MM.1S (cell line): ENCODE data around the gene VEGFC.
A peak's percentile ranks its signal among the peaks of the same experiment; 100 is the strongest.

Source experiments
- DNase-seq: peaks from one replicate; pipeline ENCODE4 v3.0.0-alpha.2; 2015
- H2AFZ ChIP-seq: fragments of 300-600 bp; sonication (generic); 2 replicates; pipeline ENCODE4 v1.6.0; 2016; ENCODE audit warnings: antibody characterized with exemption, low read length
- H3F3A ChIP-seq: fragments of 300-600 bp; sonication (generic); 2 replicates; pipeline ENCODE4 v1.6.1; 2016; ENCODE audit warnings: mild to moderate bottlenecking, antibody characterized with exemption, low read length, moderate library complexity, mixed read lengths; ENCODE audit not compliant: insufficient read depth
- H3K27ac ChIP-seq: fragments of 300-600 bp; sonication (generic); 2 replicates; pipeline ENCODE4 v1.5.1; 2016; ENCODE audit warnings: mild to moderate bottlenecking, low read length
- H3K27me3 ChIP-seq: fragments of 300-600 bp; sonication (generic); replicated peaks from 2 replicates; pipeline ENCODE4 v1.6.0; 2016; ENCODE audit warnings: low read length; ENCODE audit not compliant: insufficient read depth
- H3K36me3 ChIP-seq: fragments of 300-600 bp; sonication (generic); replicated peaks from 2 replicates; pipeline ENCODE4 v1.6.1; 2016; ENCODE audit warnings: mild to moderate bottlenecking, low read length, mixed read lengths; ENCODE audit not compliant: insufficient read depth
- H3K4me1 ChIP-seq: fragments of 300-600 bp; sonication (generic); 2 replicates; pipeline ENCODE4 v1.6.1; 2016; ENCODE audit warnings: low read length, mixed read lengths
- H3K4me2 ChIP-seq: fragments of 300-600 bp; sonication (generic); 2 replicates; pipeline ENCODE4 v1.6.0; 2016; ENCODE audit warnings: low read depth, low read length
- H3K4me3 ChIP-seq: fragments of 300-600 bp; sonication (generic); 2 replicates; pipeline ENCODE4 v1.5.1; 2016; ENCODE audit warnings: low read length, mixed read lengths
- H3K79me2 ChIP-seq: fragments of 300-600 bp; sonication (generic); 2 replicates; pipeline ENCODE4 v1.6.1; 2016; ENCODE audit warnings: mixed run types, low read length, mixed read lengths
- H3K9ac ChIP-seq: fragments of 300-600 bp; sonication (generic); 2 replicates; pipeline ENCODE4 v1.6.1; 2016; ENCODE audit warnings: low read length, mixed read lengths
- H3K9me2 ChIP-seq: fragments of 300-600 bp; sonication (generic); replicated peaks from 2 replicates; pipeline ENCODE4 v1.6.1; 2016; ENCODE audit warnings: mild to moderate bottlenecking, low read length, mixed read lengths; ENCODE audit not compliant: insufficient read depth
- H3K9me3 ChIP-seq: fragments of 300-600 bp; sonication (generic); replicated peaks from 2 replicates; pipeline ENCODE4 v1.6.1; 2016; ENCODE audit warnings: mild to moderate bottlenecking, low read length, mixed read lengths; ENCODE audit not compliant: insufficient read depth
- H4K20me1 ChIP-seq: fragments of 300-600 bp; sonication (generic); 2 replicates; pipeline ENCODE4 v1.6.1; 2016; ENCODE audit warnings: mild to moderate bottlenecking, low read length, moderate library complexity, mixed read lengths; ENCODE audit not compliant: insufficient read depth
- CTCF ChIP-seq: fragments of 300-600 bp; sonication (generic); IDR thresholded peaks from 2 replicates; pipeline ENCODE4 v1.5.1; 2016; ENCODE audit warnings: antibody characterized with exemption, low read length, mixed read lengths
- EZH2 ChIP-seq: fragments of 300-600 bp; sonication (generic); optimal IDR thresholded peaks from 2 replicates; pipeline ENCODE3; 2017; ENCODE audit warnings: low read depth, mild to moderate bottlenecking, antibody characterized with exemption, low read length, mixed read lengths
- EZH2phosphoT487 ChIP-seq: fragments of 300-600 bp; sonication (generic); IDR thresholded peaks from 2 replicates; pipeline ENCODE4 v1.6.1; 2018; ENCODE audit warnings: antibody characterized with exemption, low read length

VEGFC gene

GRCh38 chr4:176735300-176735699 is 57.4 kb downstream of the VEGFC start:
- TF ChIP-seq CTCF (no peak), EZH2phosphoT487 (no peak), EZH2 (no peak)
- no peaks in the 10 kb centered on the region for H3F3A ChIP-seq
- H3K36me3 ChIP-seq, result no peaks in the 10 kb centered on the region
- DNase-seq, result no peak
- H3K9me2 ChIP-seq, result no peaks in the 10 kb centered on the region
- no peaks in the 10 kb centered on the region for H3K9me3 ChIP-seq
- H3K27me3 ChIP-seq, result no peaks in the 10 kb centered on the region
- no peaks in the 10 kb centered on the region for H3K79me2 ChIP-seq
- no peak overlapping the region for H3K9ac ChIP-seq
- H3K4me2 ChIP-seq, result no peak overlapping the region
- H2AFZ ChIP-seq, result no peak overlapping the region
- no peaks in the 10 kb centered on the region for H3K4me1 ChIP-seq
- no peak overlapping the region for H3K4me3 ChIP-seq
- H3K27ac ChIP-seq, result no peak overlapping the region
- no peaks in the 10 kb centered on the region for H4K20me1 ChIP-seq

- TF ChIP-seq CTCF (no peak), EZH2 (no peak), EZH2phosphoT487 (no peak)
- Histone ChIP-seq H3K4me1 (no peaks in the 10 kb centered on the region), H3K79me2 (no peaks in the 10 kb centered on the region), H3K4me2 (no peak overlapping the region), H3K4me3 (no peak overlapping the region), H3K27ac (no peak overlapping the region), H2AFZ (no peak overlapping the region), H3K9me3 (no peaks in the 10 kb centered on the region), H4K20me1 (no peaks in the 10 kb centered on the region), H3K27me3 (no peaks in the 10 kb centered on the region), H3K36me3 (no peaks in the 10 kb centered on the region), H3K9me2 (no peaks in the 10 kb centered on the region), H3F3A (no peaks in the 10 kb centered on the region), H3K9ac (no peak overlapping the region)
- no peak for DNase-seq
These were observed 58.3 kb downstream of the VEGFC start for GRCh38 chr4:176734461-176734860.

- Histone ChIP-seq H3K79me2 (no peaks in the 10 kb centered on the region), H3K9me2 (no peaks in the 10 kb centered on the region), H3K36me3 (no peaks in the 10 kb centered on the region), H2AFZ (no peak overlapping the region), H4K20me1 (no peaks in the 10 kb centered on the region), H3F3A (no peaks in the 10 kb centered on the region), H3K4me3 (no peak overlapping the region), H3K9me3 (no peaks in the 10 kb centered on the region), H3K27me3 (no peaks in the 10 kb centered on the region), H3K4me1 (no peaks in the 10 kb centered on the region), H3K27ac (no peak overlapping the region), H3K9ac (no peak overlapping the region), H3K4me2 (no peak overlapping the region)
- no peak for TF ChIP-seq CTCF
- no peak for TF ChIP-seq EZH2phosphoT487
- no peak for TF ChIP-seq EZH2
- DNase-seq, result no peak
These were observed 63.2 kb downstream of the VEGFC start for GRCh38 chr4:176729489-176729888.

GRCh38 chr4:176726803-176727202 is 65.9 kb downstream of the VEGFC start:
- Histone ChIP-seq H3K79me2 (no peaks in the 10 kb centered on the region), H4K20me1 (no peaks in the 10 kb centered on the region), H3K4me2 (no peak overlapping the region), H3K9me2 (no peaks in the 10 kb centered on the region), H3K4me3 (no peak overlapping the region), H3K9ac (no peak overlapping the region), H2AFZ (no peak overlapping the region), H3K27ac (no peak overlapping the region), H3K4me1 (no peaks in the 10 kb centered on the region), H3K9me3 (no peaks in the 10 kb centered on the region), H3K27me3 (no peaks in the 10 kb centered on the region), H3K36me3 (no peaks in the 10 kb centered on the region), H3F3A (no peaks in the 10 kb centered on the region)
- TF ChIP-seq EZH2 (no peak), EZH2phosphoT487 (no peak), CTCF (no peak)
- DNase-seq, result peak; percentile 13
